K562 (cell line): ENCODE results near the gene ERBB4. TPM values are rescaled to one million over a fixed set of nuclear protein-coding genes. Genes with fewer than 3 reads are reported as not detected.

Source experiments
- ATAC-seq: fragments of 200-7000 bp; cut with Tn5 transposase; 3 replicates; pipeline ENCODE4 v1.9.1; 2020; ENCODE audit warnings: moderate library complexity
- BruUV-seq: library from RNA; stranded (reverse); fragments of 400-500 nt; replicated peaks from 2 replicates; lab custom pipeline; 2021; lab: Mats Ljungman, UMichigan
- CTCF ChIA-PET: fragments of 300-600 bp; formaldehyde crosslinking; extraction: SDS; loops from one replicate; lab custom pipeline; 2021; ENCODE audit warnings: low intra/inter-chr PET ratio; lab: Yijun Ruan, JAX
- POLR2A ChIA-PET: fragments of 300-600, 350-650 bp; sonication (Branson Sonifier 250); formaldehyde crosslinking; extraction: SDS; loops from one replicate; lab custom pipeline; 2021; ENCODE audit warnings: antibody characterized with exemption, inconsistent platforms; lab: Yijun Ruan, JAX
- DNase-seq, 4 experiments: peaks; one replicate each; pipeline versions ENCODE4 v3.0.0 to v3.0.0-alpha.2; 2011 to 2018; ENCODE audit warnings: low spot score in 3 of 4, mixed read lengths in 3 of 4; ENCODE audit errors: extremely low read depth in 1 of 4
- FAIRE-seq: peaks from 2 replicates; lab custom pipeline; 2011; peaks lifted over from hg19 to GRCh38; lab: Jason Lieb, UNC
- H2AFZ ChIP-seq: 2 replicates; pipeline ENCODE4 v1.6.0; 2011; ENCODE audit warnings: low read depth, low read length, control low read depth, inconsistent platforms
- H3K27ac ChIP-seq: fragments of 200-600 bp; 3 replicates; pipeline ENCODE4 v1.8.0; 2011; ENCODE audit warnings: low read depth, mild to moderate bottlenecking, control low read depth, inconsistent platforms, low read length, moderate library complexity, mixed read lengths; ENCODE audit errors: extremely low read depth
- H3K27me3 ChIP-seq, 2 experiments: fragments of 300-600 bp in 1 of 2; 2 replicates in 1 of 2; 3 replicates in 1 of 2; pipeline versions ENCODE4 v1.6.0 to v1.8.0; 2011; ENCODE audit warnings: inconsistent platforms in 2 of 2, low read length in 2 of 2, mild to moderate bottlenecking in 1 of 2, mixed read lengths in 1 of 2, moderate library complexity in 1 of 2; ENCODE audit not compliant: control insufficient read depth in 2 of 2, insufficient read depth in 2 of 2
- H3K36me3 ChIP-seq: fragments of 300-600 bp; 3 replicates; pipeline ENCODE4 v1.8.0; 2011; ENCODE audit warnings: mild to moderate bottlenecking, low read length, inconsistent platforms; ENCODE audit not compliant: control insufficient read depth, insufficient read depth
- H3K4me1 ChIP-seq, 2 experiments: fragments of 200-600 bp in 1 of 2; replicated peaks in 1 of 2; 2 replicates in 1 of 2; 3 replicates in 1 of 2; pipeline versions ENCODE4 v1.5.1 to v1.8.0; 2011; ENCODE audit warnings: inconsistent platforms in 2 of 2, low read length in 2 of 2, mild to moderate bottlenecking in 1 of 2, mixed read lengths in 1 of 2, moderate library complexity in 1 of 2; ENCODE audit not compliant: control insufficient read depth in 2 of 2, insufficient read depth in 2 of 2
- H3K4me2 ChIP-seq: 2 replicates; pipeline ENCODE4 v1.6.1; 2011; ENCODE audit warnings: low read length, control low read depth, inconsistent platforms, mixed read lengths; ENCODE audit not compliant: insufficient read depth
- H3K4me3 ChIP-seq: fragments of 200-600 bp; sonication (generic), shearing (Covaris generic); 2 replicates; pipeline ENCODE4 v1.5.1; 2016; ENCODE audit warnings: control low read depth, inconsistent platforms
- H3K79me2 ChIP-seq: fragments of 200-600 bp; 3 replicates; pipeline ENCODE4 v1.8.0; 2011; ENCODE audit warnings: low read length, inconsistent platforms; ENCODE audit not compliant: control insufficient read depth, insufficient read depth
- H3K9ac ChIP-seq, 2 experiments: 2 replicates each; pipeline versions ENCODE4 v1.6.0 to v1.6.1; 2011; ENCODE audit warnings: low read depth in 2 of 2, low read length in 2 of 2, control low read depth in 1 of 2, inconsistent platforms in 1 of 2, mild to moderate bottlenecking in 1 of 2, mixed read lengths in 1 of 2; ENCODE audit not compliant: insufficient read depth in 1 of 2
- H3K9me1 ChIP-seq: one replicate; pipeline ENCODE4 v1.6.0; 2011; ENCODE audit warnings: inconsistent platforms, mild to moderate bottlenecking, low read length, moderate library complexity; ENCODE audit not compliant: control insufficient read depth, insufficient read depth
- H3K9me3 ChIP-seq: replicated peaks from 2 replicates; pipeline ENCODE4 v1.5.1; 2011; ENCODE audit warnings: low read depth, low read length, inconsistent platforms; ENCODE audit not compliant: control insufficient read depth, insufficient read depth
- H4K20me1 ChIP-seq: replicated peaks from 2 replicates; pipeline ENCODE4 v1.6.1; 2011; ENCODE audit warnings: low read length, inconsistent platforms, mixed read lengths; ENCODE audit not compliant: control insufficient read depth, insufficient read depth
- CXXC5 ChIP-seq: fragments of 250-450 bp; sonication (Bioruptor Pico); IDR thresholded peaks from 2 replicates; pipeline ENCODE4 v1.8.0; 2022; ENCODE audit warnings: inconsistent platforms, mild to moderate bottlenecking, moderate library complexity
- JUN ChIP-seq, 2 experiments: sonication (generic) in 1 of 2; formaldehyde crosslinking in 1 of 2; IDR thresholded peaks; 2 replicates each; pipeline versions ENCODE4 v1.6.1 to v1.8.0; 2012 to 2022; ENCODE audit warnings: borderline replicate concordance in 2 of 2, mild to moderate bottlenecking in 2 of 2, improper control_type of control experiment in 1 of 2, low read depth in 1 of 2, low read length in 1 of 2, missing genetic modification reagents in 1 of 2
- NFATC3 ChIP-seq: fragments of 450-650 bp; IDR thresholded peaks from 2 replicates; pipeline ENCODE4 v1.6.1; 2017; ENCODE audit warnings: mild to moderate bottlenecking
- NR2C1 ChIP-seq, 2 experiments: fragments of 450-650 bp; IDR thresholded peaks; 2 replicates each; pipeline ENCODE4 v1.6.1; 2017; ENCODE audit warnings: mild to moderate bottlenecking in 2 of 2, antibody characterized with exemption in 1 of 2, inconsistent platforms in 1 of 2, missing compliant biosample characterization in 1 of 2, missing genetic modification characterization in 1 of 2
- NRF1 ChIP-seq, 2 experiments: fragments of 450-650 bp; IDR thresholded peaks in 1 of 2; conservative IDR thresholded peaks in 1 of 2; 2 replicates each; pipeline ENCODE4 v1.6.1; 2014; ENCODE audit warnings: mild to moderate bottlenecking in 2 of 2
- POLR2G ChIP-seq: fragments of 200-400 bp; formaldehyde crosslinking; IDR thresholded peaks from 2 replicates; pipeline ENCODE4 v1.6.1; 2017; ENCODE audit warnings: low read depth, mild to moderate bottlenecking, antibody characterized with exemption, low read length, moderate library complexity
- POLR3G ChIP-seq: IDR thresholded peaks from 2 replicates; pipeline ENCODE4 v1.6.1; 2011; ENCODE audit not compliant: insufficient read length, insufficient replicate concordance; ENCODE audit errors: extremely low read depth
- RBM17 ChIP-seq: fragments of 200-400 bp; formaldehyde crosslinking; IDR thresholded peaks from 2 replicates; pipeline ENCODE4 v1.6.1; 2017; ENCODE audit warnings: low read depth, mild to moderate bottlenecking, low read length, borderline replicate concordance
- SMARCA4 ChIP-seq: fragments of 450-650 bp; IDR thresholded peaks from 2 replicates; pipeline ENCODE4 v1.6.1; 2016
- SMARCA5 ChIP-seq: fragments of 450-650 bp; IDR thresholded peaks from 2 replicates; pipeline ENCODE4 v1.6.1; 2016
- SP2 ChIP-seq: IDR thresholded peaks from 2 replicates; pipeline ENCODE4 v1.6.1; 2011; ENCODE audit warnings: mild to moderate bottlenecking, low read depth, low read length, moderate library complexity; ENCODE audit not compliant: poor library complexity, severe bottlenecking; ENCODE audit errors: extremely low read depth
- TEAD2 ChIP-seq: fragments of 450-650 bp; IDR thresholded peaks from 2 replicates; pipeline ENCODE4 v1.6.1; 2016; ENCODE audit warnings: missing genetic modification characterization, control low read depth, missing compliant biosample characterization
- TOE1 ChIP-seq, 2 experiments: fragments of 450-650 bp in 1 of 2; sonication (generic) in 1 of 2; formaldehyde crosslinking in 1 of 2; IDR thresholded peaks; 2 replicates each; pipeline versions ENCODE4 v1.7.1 to v1.8.0; 2016 to 2022; ENCODE audit warnings: borderline replicate concordance in 2 of 2, mild to moderate bottlenecking in 2 of 2, antibody characterized with exemption in 1 of 2, inconsistent platforms in 1 of 2, low read depth in 1 of 2, missing genetic modification reagents in 1 of 2, moderate library complexity in 1 of 2
- ZNF324 ChIP-seq: fragments of 250-450 bp; sonication (Bioruptor Pico); IDR thresholded peaks from 2 replicates; pipeline ENCODE4 v1.4.0; 2020; ENCODE audit warnings: mild to moderate bottlenecking
- ZNF347 ChIP-seq: fragments of 450-650 bp; formaldehyde crosslinking; IDR thresholded peaks from 2 replicates; pipeline ENCODE4 v1.4.0; 2020; ENCODE audit warnings: low read depth, mild to moderate bottlenecking, moderate library complexity
- ZNF445 ChIP-seq: fragments of 250-450 bp; sonication (Bioruptor Pico); IDR thresholded peaks from 2 replicates; pipeline ENCODE4 v1.4.0; 2020; ENCODE audit warnings: low read depth, mild to moderate bottlenecking, moderate library complexity
- WGBS: fragments of 100-300 bp; shearing (Covaris generic); methylation state at CpG from one replicate; pipeline ENCODE4 v1.1.6; 2016; ENCODE audit warnings: low coverage, mixed read lengths; ENCODE audit not compliant: insufficient coverage; ENCODE audit errors: missing lambda C conversion rate; 5-methylcytosine and 5-hydroxymethylcytosine counted together
- in situ Hi-C: fragments of 300-500 bp; cut with MboI; formaldehyde crosslinking; loops from 4 replicates; pipeline ENCODE4 v1.15.0; 2018; ENCODE audit warnings: inconsistent platforms, mixed read lengths
- intact Hi-C: fragments of 100-400 bp; cut with micrococcal nuclease; formaldehyde crosslinking; loops from 2 replicates; pipeline ENCODE4 v1.14.2; 2022
- polyA plus RNA-seq, 8 experiments: library from polyadenylated mRNA; depleted of rRNA in 4 of 8; stranded (reverse) in 5 of 8; unstranded in 3 of 8; fragments of >200 nt; fragmentation: Nextera tagmentation in 2 of 8; fragmentation: Illumina TruSeq in 1 of 8; extraction: Ambion mirVana in 2 of 8; extraction: Trizol in 1 of 8; gene quantifications; 2 replicates each; pipeline versions ENCODE4 v1.2.1 to v1.2.3, GENCODE V29; 2011 to 2014; ENCODE audit warnings: inconsistent platforms in 1 of 8, missing spikeins in 1 of 8
- total RNA-seq, 7 experiments: library from RNA; depleted of rRNA in 6 of 7; stranded (reverse); fragments of >200 nt in 6 of 7; fragmentation: Illumina TruSeq in 2 of 7; extraction: Trizol in 2 of 7; gene quantifications; 2 replicates each; pipeline versions ENCODE4 v1.2.1 to v1.2.3, GENCODE V29; 2011 to 2021; ENCODE audit warnings: low replicate concordance in 1 of 7
- TF ChIP-seq, protein P1 (sequence below), 3 experiments: fragments of 200-800 bp in 1 of 3; sonication (Bioruptor generic) in 1 of 3; sonication (generic) in 1 of 3; formaldehyde crosslinking in 1 of 3; IDR thresholded peaks; 2 replicates each; pipeline versions ENCODE4 v1.6.1 to v1.8.0; 2016 to 2022; ENCODE audit warnings: mild to moderate bottlenecking in 2 of 3, missing compliant biosample characterization in 2 of 3, missing genetic modification characterization in 2 of 3, missing genetic modification reagents in 1 of 3
- TF ChIP-seq, protein P2 (sequence below): fragments of 450-650 bp; formaldehyde crosslinking; IDR thresholded peaks from 2 replicates; pipeline ENCODE4 v1.4.0; 2020; ENCODE audit warnings: mild to moderate bottlenecking

Gene ERBB4
- total and polyA plus RNA-seq, 9 of the 15 experiments (the other 6 are each of a cell fraction or from before 2014, with no cell fraction given), result not detected

DNA sequence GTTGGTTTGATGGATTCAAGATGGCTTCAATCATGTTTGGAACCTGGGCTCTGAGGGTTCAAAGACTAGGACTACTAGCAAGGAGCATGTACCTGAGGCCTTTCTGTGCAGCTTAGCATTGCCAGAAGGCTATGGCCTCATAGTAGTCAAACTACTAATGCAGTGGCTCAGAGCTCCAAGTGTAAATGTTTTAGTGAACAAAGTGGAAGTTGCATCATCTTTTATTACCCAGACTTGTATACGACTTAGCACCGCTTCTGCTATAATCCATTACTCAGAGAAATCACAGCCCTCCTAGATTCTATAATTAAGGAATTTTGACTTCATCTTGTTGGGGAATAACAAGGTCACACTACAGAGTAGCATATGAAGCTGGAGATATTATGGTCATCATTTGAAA, 210.5 kb downstream of the ERBB4 start (continued):
- no peak for TF ChIP-seq NRF1 (conservative IDR thresholded peaks at IDR 0.05 in 1 of 2, IDR thresholded peaks at IDR 0.05 in 1 of 2)
- TF ChIP-seq SP2, result no peak
- no peak for TF ChIP-seq SMARCA4
- TF ChIP-seq, all 486 proteins: peak for 0

DNA sequence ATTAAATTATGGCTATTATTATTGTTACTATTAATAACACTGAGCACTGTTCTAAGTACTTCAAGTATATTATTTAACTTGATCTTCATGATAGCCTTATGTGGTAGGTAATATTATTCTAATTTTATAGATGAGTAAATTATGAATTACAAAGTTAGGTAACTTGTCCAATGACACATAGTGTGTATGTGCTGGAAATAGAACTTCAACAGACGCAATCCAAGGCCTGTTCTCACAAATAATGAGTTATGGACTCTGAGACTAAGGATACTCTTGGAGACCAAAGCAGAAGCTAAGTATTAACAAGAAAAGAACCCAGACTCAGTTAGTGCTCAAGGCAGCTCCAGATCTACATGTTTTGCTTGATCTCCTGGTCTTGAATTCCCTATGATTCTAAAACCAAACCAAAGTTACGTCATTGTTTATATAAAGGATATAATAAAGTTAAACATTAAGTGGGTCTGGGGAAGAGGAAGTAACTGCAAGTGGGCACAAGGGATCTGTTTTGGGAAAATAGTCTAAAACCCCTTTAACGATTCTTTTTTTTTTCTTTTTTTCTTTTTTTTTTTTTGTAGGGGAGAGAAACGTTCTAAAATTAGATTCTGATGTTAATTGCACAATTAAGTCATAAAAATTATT, 211.3 kb downstream of the ERBB4 start:
- H3K9me1 ChIP-seq, result no peaks in the 10 kb centered on the region
- TF ChIP-seq ZNF324, result no peak
- TF ChIP-seq NFATC3, result no peak
- TF ChIP-seq ZNF347 (CRISPR knock-in tag), result no peak
- TF ChIP-seq POLR3G, result no peak
- TF ChIP-seq POLR2G, result no peak
- no peak for TF ChIP-seq JUN (IDR thresholded peaks at IDR 0.05; ENCODE audit: borderline replicate concordance, low read depth, low read length)
- no peak for TF ChIP-seq JUN (CRISPR knock-in tag; IDR thresholded peaks at IDR 0.05; ENCODE audit: borderline replicate concordance)
- TF ChIP-seq SMARCA5, result no peak
- no peak for TF ChIP-seq ZNF445
- TF ChIP-seq CXXC5 (CRISPR knock-in tag), result no peak
- TF ChIP-seq, protein P1, sequence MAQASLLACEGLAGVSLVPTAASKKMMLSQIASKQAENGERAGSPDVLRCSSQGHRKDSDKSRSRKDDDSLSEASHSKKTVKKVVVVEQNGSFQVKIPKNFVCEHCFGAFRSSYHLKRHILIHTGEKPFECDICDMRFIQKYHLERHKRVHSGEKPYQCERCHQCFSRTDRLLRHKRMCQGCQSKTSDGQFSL (CRISPR knock-in tag; IDR thresholded peaks at IDR 0.05), result no peak
- TF ChIP-seq, protein P1 (tag; IDR thresholded peaks at IDR 0.05), result no peak
- no peak for TF ChIP-seq NR2C1 (IDR thresholded peaks at IDR 0.05)
- TF ChIP-seq NR2C1 (tag; IDR thresholded peaks at IDR 0.05), result no peak
- no peak for TF ChIP-seq RBM17
- TF ChIP-seq, protein P2, sequence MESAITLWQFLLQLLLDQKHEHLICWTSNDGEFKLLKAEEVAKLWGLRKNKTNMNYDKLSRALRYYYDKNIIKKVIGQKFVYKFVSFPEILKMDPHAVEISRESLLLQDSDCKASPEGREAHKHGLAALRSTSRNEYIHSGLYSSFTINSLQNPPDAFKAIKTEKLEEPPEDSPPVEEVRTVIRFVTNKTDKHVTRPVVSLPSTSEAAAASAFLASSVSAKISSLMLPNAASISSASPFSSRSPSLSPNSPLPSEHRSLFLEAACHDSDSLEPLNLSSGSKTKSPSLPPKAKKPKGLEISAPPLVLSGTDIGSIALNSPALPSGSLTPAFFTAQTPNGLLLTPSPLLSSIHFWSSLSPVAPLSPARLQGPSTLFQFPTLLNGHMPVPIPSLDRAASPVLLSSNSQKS (CRISPR knock-in tag), result no peak
- TF ChIP-seq TEAD2 (tag), result no peak
- TF ChIP-seq TOE1 (IDR thresholded peaks at IDR 0.05; ENCODE audit: borderline replicate concordance), result no peak
- TF ChIP-seq TOE1 (CRISPR knock-in tag; IDR thresholded peaks at IDR 0.05; ENCODE audit: borderline replicate concordance, low read depth), result no peak
- no peak overlapping the region for H3K9ac ChIP-seq
- BruUV-seq, result no TSS peak
- ChIA-PET POLR2A (no interaction called here), CTCF (no interaction called here)
- DNase-seq (no peak), FAIRE-seq (no peak), ATAC-seq (no peak)
- H3K4me2 ChIP-seq, result no peak overlapping the region
- H3K27ac ChIP-seq, result no peak overlapping the region
- H3K36me3 ChIP-seq, result no peaks in the 10 kb centered on the region
- H4K20me1 ChIP-seq, result no peaks in the 10 kb centered on the region
- no peak overlapping the region for H2AFZ ChIP-seq
- no peaks in the 10 kb centered on the region for H3K79me2 ChIP-seq
- no peaks in the 10 kb centered on the region for H3K27me3 ChIP-seq
- in situ Hi-C loops, result no loop called here
- H3K4me1 ChIP-seq, result no peaks in the 10 kb centered on the region
- no peak overlapping the region for H3K4me3 ChIP-seq
- H3K9me3 ChIP-seq, result no peaks in the 10 kb centered on the region
- WGBS, result 0% methylated on average over 2 of the region's 4 CpGs
- intact Hi-C loops, result no loop called here
